Lower leg skin (tissue), 3 donors: ENCODE data around the gene CITED4.

Source experiments
- POLR2A ChIP-seq, 2 donors: fragments of 450-650 bp; IDR thresholded peaks; one replicate each; pipeline ENCODE4 v1.6.1; 2016 to 2017; ENCODE audit warnings: antibody characterized with exemption in 2 of 2, mild to moderate bottlenecking in 1 of 2, moderate library complexity in 1 of 2
- TF ChIP-seq, protein P1 (sequence below), 3 donors: fragments of 450-650 bp; IDR thresholded peaks; one replicate each; pipeline ENCODE4 v1.5.1; 2016; ENCODE audit warnings: antibody characterized with exemption in 3 of 3, mild to moderate bottlenecking in 3 of 3, moderate library complexity in 2 of 3

DNA sequence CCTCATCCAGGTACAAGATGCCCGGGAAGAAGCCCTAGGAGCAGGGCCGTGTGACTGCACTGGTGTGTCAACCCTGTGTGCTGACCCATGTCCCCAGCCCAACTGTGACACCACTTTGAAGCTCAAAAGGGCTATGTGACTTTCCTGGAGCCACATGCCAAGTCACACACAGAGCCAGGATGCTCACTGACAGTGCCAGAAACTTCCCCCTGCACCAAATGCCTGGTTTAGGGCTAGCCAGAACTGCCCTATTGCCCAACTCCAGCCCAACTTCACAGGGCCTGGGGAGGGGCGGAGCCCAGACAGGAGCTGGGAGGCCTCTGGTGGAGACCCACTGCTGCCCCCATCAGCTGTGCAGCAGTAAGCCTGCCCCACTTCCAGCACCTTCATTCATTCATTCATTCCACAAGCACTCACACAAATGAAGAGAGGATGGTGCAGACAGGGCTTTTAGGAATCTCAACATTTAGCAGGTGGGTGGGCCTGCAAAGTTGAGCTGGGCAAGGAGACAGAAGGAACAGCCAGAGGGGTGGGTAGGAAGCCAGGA lies 41.8 kb downstream of the CITED4 start:
- TF ChIP-seq, protein P1, sequence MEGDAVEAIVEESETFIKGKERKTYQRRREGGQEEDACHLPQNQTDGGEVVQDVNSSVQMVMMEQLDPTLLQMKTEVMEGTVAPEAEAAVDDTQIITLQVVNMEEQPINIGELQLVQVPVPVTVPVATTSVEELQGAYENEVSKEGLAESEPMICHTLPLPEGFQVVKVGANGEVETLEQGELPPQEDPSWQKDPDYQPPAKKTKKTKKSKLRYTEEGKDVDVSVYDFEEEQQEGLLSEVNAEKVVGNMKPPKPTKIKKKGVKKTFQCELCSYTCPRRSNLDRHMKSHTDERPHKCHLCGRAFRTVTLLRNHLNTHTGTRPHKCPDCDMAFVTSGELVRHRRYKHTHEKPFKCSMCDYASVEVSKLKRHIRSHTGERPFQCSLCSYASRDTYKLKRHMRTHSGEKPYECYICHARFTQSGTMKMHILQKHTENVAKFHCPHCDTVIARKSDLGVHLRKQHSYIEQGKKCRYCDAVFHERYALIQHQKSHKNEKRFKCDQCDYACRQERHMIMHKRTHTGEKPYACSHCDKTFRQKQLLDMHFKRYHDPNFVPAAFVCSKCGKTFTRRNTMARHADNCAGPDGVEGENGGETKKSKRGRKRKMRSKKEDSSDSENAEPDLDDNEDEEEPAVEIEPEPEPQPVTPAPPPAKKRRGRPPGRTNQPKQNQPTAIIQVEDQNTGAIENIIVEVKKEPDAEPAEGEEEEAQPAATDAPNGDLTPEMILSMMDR (IDR thresholded peaks at IDR 0.05), result no peak
- TF ChIP-seq POLR2A (IDR thresholded peaks at IDR 0.05), result no peak
